ENCODE data around the gene ZCCHC17.

GRCh38 chr1:31249854-31250253 is 47.0 kb upstream of the ZCCHC17 start:
- TF ChIP-seq CTCF (IDR thresholded peaks at IDR 0.05) (no peak), POLR2A (IDR thresholded peaks at IDR 0.05) (no peak)
